Adrenal gland (tissue), 12 donors: ENCODE results near the gene NOS2. TPM values are rescaled to one million over a fixed set of nuclear protein-coding genes. Genes with fewer than 3 reads are reported as not detected.

ENCODE experiments used
- DNase-seq, 7 donors: peaks; one replicate each; pipeline ENCODE4 v3.0.0-alpha.2; 2019 to 2020
- H3K27ac ChIP-seq, 5 donors: fragments of 200-600 bp; sonication (generic) in 4 of 5; 1 replicate in 3 of 5; 2 replicates in 2 of 5; pipeline versions ENCODE4 v1.5.1 to v1.8.0; 2016 to 2020; ENCODE audit warnings: mild to moderate bottlenecking in 1 of 5
- H3K27me3 ChIP-seq: fragments of 200-600 bp; 2 replicates; pipeline ENCODE4 v1.8.0; 2021
- H3K36me3 ChIP-seq, 2 donors: fragments of 200-600 bp; replicated peaks in 1 of 2; 1 replicate in 1 of 2; 2 replicates in 1 of 2; pipeline versions ENCODE4 v1.5.1 to v1.8.0; 2018 to 2022
- H3K4me1 ChIP-seq, 2 donors: fragments of 200-600 bp; replicated peaks in 1 of 2; 1 replicate in 1 of 2; 2 replicates in 1 of 2; pipeline versions ENCODE4 v1.5.1 to v1.8.0; 2018 to 2021
- H3K4me3 ChIP-seq, 4 donors: fragments of 200-600 bp; sonication (generic) in 3 of 4; one replicate each; pipeline ENCODE4 v1.5.1; 2016 to 2018
- H3K9me3 ChIP-seq, 3 donors: fragments of 200-600 bp; sonication (generic) in 1 of 3; replicated peaks in 1 of 3; 1 replicate in 2 of 3; 2 replicates in 1 of 3; pipeline versions ENCODE4 v1.5.1 to v1.8.0; 2016 to 2021
- CTCF ChIP-seq, 6 experiments: fragments of 450-650 bp in 4 of 6; fragments of 200-600 bp in 2 of 6; sonication (generic) in 1 of 6; IDR thresholded peaks; 1 replicate in 5 of 6; 2 replicates in 1 of 6; pipeline versions ENCODE4 v1.5.1 to v1.8.0; 2016 to 2021; ENCODE audit warnings: antibody characterized with exemption in 6 of 6, mild to moderate bottlenecking in 2 of 6, moderate library complexity in 1 of 6
- POLR2A ChIP-seq, 2 donors: fragments of 450-650 bp; IDR thresholded peaks; one replicate each; pipeline ENCODE4 v1.6.1; 2017; ENCODE audit warnings: antibody characterized with exemption in 2 of 2, mild to moderate bottlenecking in 2 of 2, moderate library complexity in 1 of 2
- WGBS, 4 donors: extraction: QIAGEN DNeasy Blood & Tissue Kit in 2 of 4; methylation state at CpG; one replicate each; pipeline versions ENCODE4 v1.1.5 to v1.1.7; 2013 to 2017; 5-methylcytosine and 5-hydroxymethylcytosine counted together
- intact Hi-C, 2 donors: fragments of 100-400 bp; cut with DNase I; formaldehyde crosslinking; loops; one replicate each; pipeline versions ENCODE4 v1.14.1 to v1.15.0; 2022 to 2023
- polyA plus RNA-seq, 3 donors: library from polyadenylated mRNA; stranded (reverse); fragments of 200-250 nt in 2 of 3; fragments of 350-450 nt in 1 of 3; fragmentation: Illumina TruSeq in 1 of 3; extraction: RNeasy Lipid Tissue Mini Kit (QIAGEN cat#74804) in 1 of 3; gene quantifications; one replicate each; pipeline ENCODE4 v1.2.3, GENCODE V29; 2013 to 2014
- total RNA-seq, 9 donors: library from RNA; depleted of rRNA in 4 of 9; stranded (reverse); fragments of >200 nt in 4 of 9; fragments of 120-200 nt in 1 of 9; fragmentation: NEBNext Ultra II Directional in 1 of 9; extraction: Animal tissue kit (Norgen Biotek cat#: 25700) in 1 of 9; gene quantifications; one replicate each; pipeline versions ENCODE4 v1.1.0 to v1.2.4, GENCODE V29; 2013 to 2023
- donor health status: healthy with polysubstance abuse.
- donor health status: Bipolar disorder and iron deficiency.
- donor health status: DM: yes; HTN: yes; CAD: no.
- donor health status: DM: no; HTN: no; CAD: no.
- donor health status: DM: no; HTN: no; CAD: no.
- donor health status: DM: yes; HTN: yes; CAD: no.

Gene NOS2
- total and polyA plus RNA-seq, 12 donors = 0.17 to 3.3 (median 0.61) TPM

GRCh38 chr17:27808628-27809027 lies 8.3 kb upstream of the NOS2 start:
- Histone ChIP-seq H3K36me3 (no peaks in the 10 kb centered on the region), H3K4me3 (no peak overlapping the region), H3K27ac (peak overlapping the region in 1 of 5 donors; percentile 2), H3K4me1 (no peaks in the 10 kb centered on the region), H3K9me3 (no peaks in the 10 kb centered on the region), H3K27me3 (no peaks in the 10 kb centered on the region)
- TF ChIP-seq POLR2A (IDR thresholded peaks at IDR 0.05) (no peak), CTCF (IDR thresholded peaks at IDR 0.05) (no peak)
- intact Hi-C loops = loop anchor here (5.0 to 10.0 kb wide), 2 partner anchors 69 to 446 kb away; no protein-coding TSS in a partner anchor
- DNase-seq = peak in 1 of 7 donors; percentile 33
- 49 to 61% (median 53%) methylated on average over 4 of the region's 4 CpGs for WGBS, 4 donors

- H3K27me3 ChIP-seq = no peaks in the 10 kb centered on the region
- no peaks in the 10 kb centered on the region for H3K4me1 ChIP-seq
- TF ChIP-seq POLR2A (IDR thresholded peaks at IDR 0.05) (no peak), CTCF (IDR thresholded peaks at IDR 0.05) (no peak)
- intact Hi-C loops = loop anchor here (5.0 to 10.0 kb wide), 2 partner anchors 69 to 447 kb away; no protein-coding TSS in a partner anchor
- no peaks in the 10 kb centered on the region for H3K9me3 ChIP-seq
- no peaks in the 10 kb centered on the region for H3K36me3 ChIP-seq
- peak in 5 of 7 donors; percentile 43 to 70 (median 47) for DNase-seq
- H3K4me3 ChIP-seq = peak overlapping the region in 1 of 4 donors; percentile 40
- peak overlapping the region in 2 of 5 donors; percentile 2 to 47 for H3K27ac ChIP-seq
- WGBS, 4 donors = 55 to 65% (median 59%) methylated on average over 16 to 17 of the region's 17 CpGs
Measured at GRCh38 chr17:27807567-27808470, 7.5 kb upstream of the NOS2 start.

- Histone ChIP-seq H3K4me1 (no peaks in the 10 kb centered on the region), H3K9me3 (no peaks in the 10 kb centered on the region), H3K27ac (peak overlapping the region in 1 of 5 donors; percentile 81), H3K4me3 (peak overlapping the region in 1 of 4 donors; percentile 51), H3K27me3 (no peaks in the 10 kb centered on the region), H3K36me3 (no peaks in the 10 kb centered on the region)
- no peak for TF ChIP-seq POLR2A (IDR thresholded peaks at IDR 0.05)
- TF ChIP-seq CTCF (IDR thresholded peaks at IDR 0.05) = peak; percentile 61 to 93 (median 88)
- peak; percentile 85 to 96 (median 88) for DNase-seq
- intact Hi-C loops = loop anchor here (5.0 to 10.0 kb wide), 2 partner anchors 72 to 449 kb away; no protein-coding TSS in a partner anchor
- WGBS, 4 donors = 1% methylated on average over 13 to 14 of the region's 14 CpGs
Measured at GRCh38 chr17:27805520-27806146, 5.3 kb upstream of the NOS2 start.

- WGBS, 4 donors = 66 to 82% (median 77%) methylated on average over 7 to 10 of the region's 10 CpGs
- no peak for DNase-seq
Measured at GRCh38 chr17:27804113-27804512, 3.8 kb upstream of the NOS2 start.

More at GRCh38 chr17:27804113-27804512, 3.8 kb upstream of the NOS2 start:
- H3K27me3 ChIP-seq = no peaks in the 10 kb centered on the region
- TF ChIP-seq CTCF (IDR thresholded peaks at IDR 0.05) (no peak), POLR2A (IDR thresholded peaks at IDR 0.05) (no peak)
- H3K4me1 ChIP-seq = no peaks in the 10 kb centered on the region
- no peak overlapping the region for H3K27ac ChIP-seq
- no peaks in the 10 kb centered on the region for H3K9me3 ChIP-seq
- H3K36me3 ChIP-seq = no peaks in the 10 kb centered on the region
- intact Hi-C loops = loop anchor here (10.0 kb wide), 1 partner anchor 451 kb away; no protein-coding TSS in a partner anchor
- H3K4me3 ChIP-seq = no peak overlapping the region
